ENCODE measurements around the gene SHROOM3.
A peak's percentile ranks its signal among the peaks of the same experiment; 100 is the strongest.

SHROOM3 gene

GRCh38 chr4:76665721-76666120 is 230.7 kb downstream of the SHROOM3 start:
- no peak for TF ChIP-seq CTCF (IDR thresholded peaks at IDR 0.05; ENCODE audit: insufficient read depth, low read depth, low read length, missing control alignments)
- DNase-seq (ENCODE audit: low read depth), result no peak
- H3K4me3 ChIP-seq (ENCODE audit: low read depth, low read length), result no peak overlapping the region

GRCh38 chr4:76666944-76667532 is 232.0 kb downstream of the SHROOM3 start:
- TF ChIP-seq CTCF (IDR thresholded peaks at IDR 0.05; ENCODE audit: insufficient read depth, low read depth, low read length, missing control alignments), result no peak
- DNase-seq (ENCODE audit: low read depth), result peak; percentile 29
- H3K4me3 ChIP-seq (ENCODE audit: low read depth, low read length), result no peak overlapping the region

- TF ChIP-seq CTCF (IDR thresholded peaks at IDR 0.05; ENCODE audit: insufficient read depth, low read depth, low read length, missing control alignments), result no peak
- H3K4me3 ChIP-seq (ENCODE audit: low read depth, low read length), result no peak overlapping the region
- no peak for DNase-seq (ENCODE audit: low read depth)
These were observed 235.6 kb downstream of the SHROOM3 start for GRCh38 chr4:76670631-76671030.

GRCh38 chr4:76673362-76673761 is 238.3 kb downstream of the SHROOM3 start:
- no peak for DNase-seq (ENCODE audit: low read depth)
- no peak for TF ChIP-seq CTCF (IDR thresholded peaks at IDR 0.05; ENCODE audit: insufficient read depth, low read depth, low read length, missing control alignments)
- H3K4me3 ChIP-seq (ENCODE audit: low read depth, low read length), result no peak overlapping the region

GRCh38 chr4:76674983-76675382 is 240.0 kb downstream of the SHROOM3 start:
- TF ChIP-seq CTCF (IDR thresholded peaks at IDR 0.05; ENCODE audit: insufficient read depth, low read depth, low read length, missing control alignments), result no peak
- DNase-seq (ENCODE audit: low read depth), result no peak
- H3K4me3 ChIP-seq (ENCODE audit: low read depth, low read length), result no peak overlapping the region

GRCh38 chr4:76677571-76678326 is 242.7 kb downstream of the SHROOM3 start:
- DNase-seq (ENCODE audit: low read depth), result no peak
- no peak for TF ChIP-seq CTCF (IDR thresholded peaks at IDR 0.05; ENCODE audit: insufficient read depth, low read depth, low read length, missing control alignments)

More at GRCh38 chr4:76677571-76678326, 242.7 kb downstream of the SHROOM3 start:
- no peak overlapping the region for H3K4me3 ChIP-seq (ENCODE audit: low read depth, low read length)
